IMR-90 (cell line): Measurements from ENCODE around the gene GAMT. TPM values are rescaled to one million over a fixed set of nuclear protein-coding genes. Genes with fewer than 3 reads are reported as not detected.
A peak's percentile ranks its signal among the peaks of the same experiment; 100 is the strongest.

Source experiments
- ATAC-seq: fragments of 200-7000 bp; cut with Tn5 transposase; 2 replicates; pipeline ENCODE4 v1.9.1; 2020; ENCODE audit warnings: low read depth, mild to moderate bottlenecking, moderate library complexity
- BruUV-seq: library from RNA; stranded (reverse); fragments of 400-500 nt; replicated peaks from 2 replicates; lab custom pipeline; 2021; lab: Mats Ljungman, UMichigan
- CTCF ChIA-PET: fragments of 300-600 bp; formaldehyde crosslinking; extraction: SDS; loops from one replicate; lab custom pipeline; 2021; ENCODE audit warnings: antibody characterized with exemption; lab: Yijun Ruan, JAX
- POLR2A ChIA-PET: fragments of 300-600 bp; sonication (Branson Sonifier 250); formaldehyde crosslinking; loops from one replicate; lab custom pipeline; 2022; ENCODE audit warnings: antibody characterized with exemption; ENCODE audit not compliant: unreplicated experiment; lab: Charles Lee
- DNase-seq: peaks from one replicate; pipeline ENCODE4 v3.0.0; 2013
- H2AFZ ChIP-seq: replicated peaks from 2 replicates; pipeline ENCODE3; 2013; ENCODE audit warnings: low read length, mild to moderate bottlenecking; ENCODE audit not compliant: poor library complexity
- H2AK5ac ChIP-seq: 2 replicates; pipeline ENCODE4 v1.6.1; 2013; ENCODE audit warnings: low read depth, low read length, inconsistent platforms
- H2AK9ac ChIP-seq: replicated peaks from 2 replicates; pipeline ENCODE3; 2013; ENCODE audit warnings: mild to moderate bottlenecking, low read depth, low read length, moderate library complexity; ENCODE audit not compliant: poor library complexity
- H2BK120ac ChIP-seq: 2 replicates; pipeline ENCODE4 v1.6.1; 2013; ENCODE audit warnings: low read depth, low read length, inconsistent platforms
- H2BK15ac ChIP-seq: 3 replicates; pipeline ENCODE4 v1.6.1; 2013; ENCODE audit warnings: low read depth, low read length, inconsistent platforms
- H2BK20ac ChIP-seq: 2 replicates; pipeline ENCODE4 v1.6.1; 2013; ENCODE audit warnings: low read depth, mild to moderate bottlenecking, inconsistent platforms, low read length, moderate library complexity
- H2BK5ac ChIP-seq: 2 replicates; pipeline ENCODE4 v1.6.1; 2013; ENCODE audit warnings: mild to moderate bottlenecking, low read depth, low read length, inconsistent platforms; ENCODE audit not compliant: poor library complexity, severe bottlenecking
- H3K14ac ChIP-seq: replicated peaks from 2 replicates; pipeline ENCODE4 v1.6.1; 2013; ENCODE audit warnings: low read depth, low read length, inconsistent platforms
- H3K18ac ChIP-seq: 2 replicates; pipeline ENCODE4 v1.6.1; 2013; ENCODE audit warnings: low read depth, low read length, control low read depth
- H3K23ac ChIP-seq: 2 replicates; pipeline ENCODE4 v1.6.1; 2013; ENCODE audit warnings: low read depth, low read length, inconsistent platforms
- H3K27ac ChIP-seq: 2 replicates; pipeline ENCODE4 v1.5.1; 2013; ENCODE audit warnings: mild to moderate bottlenecking, control low read depth, low read length; ENCODE audit not compliant: insufficient read depth
- H3K27me3 ChIP-seq: 2 replicates; pipeline ENCODE4 v1.6.1; 2013; ENCODE audit warnings: low read length; ENCODE audit not compliant: control insufficient read depth, insufficient read depth
- H3K36me3 ChIP-seq: 2 replicates; pipeline ENCODE4 v1.6.1; 2013; ENCODE audit warnings: low read length, mixed read lengths; ENCODE audit not compliant: control insufficient read depth, insufficient read depth
- H3K4ac ChIP-seq: 2 replicates; pipeline ENCODE4 v1.6.1; 2013; ENCODE audit warnings: low read depth, low read length, inconsistent platforms
- H3K4me1 ChIP-seq: 2 replicates; pipeline ENCODE4 v1.6.1; 2013; ENCODE audit warnings: low read length, mixed read lengths; ENCODE audit not compliant: control insufficient read depth, insufficient read depth
- H3K4me2 ChIP-seq: 2 replicates; pipeline ENCODE4 v1.6.1; 2013; ENCODE audit warnings: low read depth, mild to moderate bottlenecking, control low read depth, low read length, moderate library complexity
- H3K4me3 ChIP-seq: 2 replicates; pipeline ENCODE4 v1.5.1; 2013; ENCODE audit warnings: low read depth, mild to moderate bottlenecking, control low read depth, low read length, moderate library complexity; ENCODE audit not compliant: insufficient read depth
- H3K56ac ChIP-seq: 2 replicates; pipeline ENCODE4 v1.6.1; 2013; ENCODE audit warnings: low read length, inconsistent platforms; ENCODE audit not compliant: insufficient read depth; ENCODE audit errors: extremely low read depth
- H3K79me1 ChIP-seq, 2 experiments: 2 replicates each; pipeline ENCODE4 v1.6.1; 2013; ENCODE audit warnings: low read length in 2 of 2, inconsistent platforms in 1 of 2, low read depth in 1 of 2
- H3K9ac ChIP-seq: 2 replicates; pipeline ENCODE4 v1.6.1; 2013; ENCODE audit warnings: low read depth, low read length, control low read depth
- H3K9me1 ChIP-seq: 2 replicates; pipeline ENCODE4 v1.6.1; 2013; ENCODE audit warnings: low read length, inconsistent platforms; ENCODE audit not compliant: insufficient read depth
- H3K9me3 ChIP-seq: 2 replicates; pipeline ENCODE4 v1.6.1; 2013; ENCODE audit warnings: low read length; ENCODE audit not compliant: control insufficient read depth, insufficient read depth
- H4K20me1 ChIP-seq: 2 replicates; pipeline ENCODE4 v1.6.1; 2013; ENCODE audit warnings: low read length, inconsistent platforms; ENCODE audit not compliant: insufficient read depth
- H4K5ac ChIP-seq: 2 replicates; pipeline ENCODE4 v1.6.1; 2013; ENCODE audit warnings: mild to moderate bottlenecking, low read depth, low read length, control low read depth
- H4K8ac ChIP-seq, 2 experiments: 2 replicates each; pipeline ENCODE4 v1.6.1; 2013; ENCODE audit warnings: low read depth in 2 of 2, low read length in 2 of 2, control low read depth in 1 of 2, inconsistent platforms in 1 of 2
- H4K91ac ChIP-seq: 2 replicates; pipeline ENCODE4 v1.6.1; 2013; ENCODE audit warnings: low read depth, low read length, inconsistent platforms; ENCODE audit not compliant: insufficient read depth
- MAZ ChIP-seq: IDR thresholded peaks from 2 replicates; pipeline ENCODE4 v1.6.1; 2012; ENCODE audit warnings: low read depth, mild to moderate bottlenecking, low read length, improper control_type of control experiment, moderate library complexity, borderline replicate concordance
- RCOR1 ChIP-seq: IDR thresholded peaks from 2 replicates; pipeline ENCODE4 v1.6.1; 2012; ENCODE audit warnings: mild to moderate bottlenecking, low read length, improper control_type of control experiment; ENCODE audit not compliant: insufficient replicate concordance
- WGBS, 2 experiments: methylation state at CpG; one replicate each; pipeline versions ENCODE4 v1.1.5 to v1.1.7; 2013; ENCODE audit warnings: missing lambda C conversion rate in 2 of 2; ENCODE audit not compliant: insufficient read length in 1 of 2; ENCODE audit errors: extremely low coverage in 2 of 2; 5-methylcytosine and 5-hydroxymethylcytosine counted together
- dilution Hi-C: fragments of 300-500 bp; cut with HindIII; formaldehyde crosslinking; loops from one replicate; pipeline ENCODE4 v1.14.3; 2018; ENCODE audit warnings: low sequenced_read_pairs; ENCODE audit not compliant: unreplicated experiment
- in situ Hi-C: fragments of 300-500 bp; cut with MboI; formaldehyde crosslinking; loops from 3 replicates; pipeline ENCODE4 v1.14.3; 2019; ENCODE audit warnings: low sequenced_read_pairs, inconsistent platforms, mixed read lengths
- intact Hi-C: fragments of 100-400 bp; cut with micrococcal nuclease; formaldehyde crosslinking; loops from 2 replicates; pipeline ENCODE4 v1.10.0; 2022
- polyA plus RNA-seq, 3 experiments: library from polyadenylated mRNA; depleted of rRNA; stranded (reverse); fragments of >200 nt; gene quantifications; 2 replicates each; pipeline ENCODE4 v1.2.3, GENCODE V29; 2012; ENCODE audit warnings: low replicate concordance in 1 of 3
- total RNA-seq: library from RNA; depleted of rRNA; stranded (reverse); fragments of >200 nt; gene quantifications from 2 replicates; pipeline ENCODE4 v1.2.3, GENCODE V29; 2012

The GAMT gene
- total and polyA plus RNA-seq, 2 of the 4 experiments (the other 2 are of a cell fraction), result 22.8 to 51.8 TPM

DNA sequence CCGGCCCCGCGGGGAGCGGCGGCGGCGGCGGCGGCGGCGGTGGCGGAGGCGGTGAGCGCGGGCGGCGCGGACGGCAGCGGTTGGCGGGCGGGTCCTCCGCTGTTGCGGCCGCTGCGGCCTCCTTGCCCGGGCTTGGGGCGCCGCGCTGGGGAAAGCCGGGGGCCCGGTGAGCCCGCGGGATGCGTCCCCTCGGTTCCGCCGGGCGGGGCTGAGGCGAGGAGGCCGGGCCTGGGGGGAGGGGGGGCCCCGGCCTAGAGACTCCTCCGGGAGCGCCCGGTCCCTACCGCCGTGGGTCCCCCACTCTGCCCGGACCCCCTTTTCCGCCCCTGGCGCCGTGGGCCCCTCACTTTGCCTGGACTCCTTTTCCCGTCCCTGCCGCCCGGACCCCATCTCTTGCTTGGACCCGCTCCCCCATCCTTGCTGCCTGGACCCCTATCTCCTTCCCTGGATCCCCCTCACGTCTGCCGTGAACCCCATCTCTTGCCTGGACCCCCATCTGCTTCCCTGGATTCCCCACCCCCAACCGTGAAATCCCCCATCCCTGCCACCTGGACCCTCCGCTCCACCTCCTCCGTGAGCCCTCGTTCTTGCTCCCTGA lies 46.3 kb downstream of the GAMT start:
- peak overlapping the region; percentile 57; the same call in 1 of the 2 replicates for H3K23ac ChIP-seq
- peaks cover 14% of the 10 kb centered on the region for H3K36me3 ChIP-seq
- WGBS, 2 experiments, result 0% methylated on average over 1 of the region's 61 CpGs; no CpG with 5 or more reads in 1 of the 2 experiments
- BruUV-seq, result no TSS peak
- in situ Hi-C loops, result no loop called here
- no peak overlapping the region for H2BK120ac ChIP-seq
- peak overlapping the region; percentile 92 for H3K14ac ChIP-seq
- dilution Hi-C loops, result no loop called here
- no peaks in the 10 kb centered on the region for H3K9me3 ChIP-seq
- H3K56ac ChIP-seq, result no peak overlapping the region; the same call in 1 of the 2 replicates
- peak overlapping the region; percentile 80 for H3K4me3 ChIP-seq
- intact Hi-C loops, result no loop called here
- peak overlapping the region; percentile 51 for H2BK5ac ChIP-seq
- H3K4me1 ChIP-seq, result peaks cover 6% of the 10 kb centered on the region
- no peak overlapping the region for H2BK20ac ChIP-seq
- TF ChIP-seq RCOR1 (no peak), MAZ (0 out of 2 replicates have a peak, but pooled peaks have one; percentile 10)
- no peak overlapping the region; the same call in 1 of the 2 replicates for H3K18ac ChIP-seq
- H3K9me1 ChIP-seq, result peaks cover 6% of the 10 kb centered on the region
- peak overlapping the region; percentile 91 for H3K9ac ChIP-seq
- no peaks in the 10 kb centered on the region for H3K27me3 ChIP-seq
- H4K5ac ChIP-seq, result no peak overlapping the region
- ATAC-seq, result peak; percentile 76
- H2BK15ac ChIP-seq, result no peak overlapping the region
- H4K20me1 ChIP-seq, result peaks cover 4% of the 10 kb centered on the region; the same call in 1 of the 2 replicates
- H3K79me1 ChIP-seq, result peaks cover 7 to 39% of the 10 kb centered on the region in 2 experiments
- H4K8ac ChIP-seq, result peak overlapping the region; percentile 7 to 48; a peak in 2 of 4 replicates
- H3K27ac ChIP-seq, result peak overlapping the region; percentile 73
- POLR2A ChIA-PET, result no interaction called here
- DNase-seq, result no peak
- CTCF ChIA-PET, result no interaction called here
- H3K4me2 ChIP-seq, result peak overlapping the region; percentile 81
- no peak overlapping the region; the same call in 1 of the 2 replicates for H4K91ac ChIP-seq
- peak overlapping the region; percentile 88 for H2AK5ac ChIP-seq
- H2AK9ac ChIP-seq, result peak overlapping the region; percentile 99
- peak overlapping the region; percentile 87 for H2AFZ ChIP-seq
- peak overlapping the region; percentile 71 for H3K4ac ChIP-seq
